ENCODE results near the gene TCHH. TPM values are rescaled to one million over a fixed set of nuclear protein-coding genes. Genes with fewer than 3 reads are reported as not detected.

TCHH gene
- total and polyA plus RNA-seq, 9 donors: under 0.01 to 0.05 (median 0.03) TPM; not detected in 3

DNA sequence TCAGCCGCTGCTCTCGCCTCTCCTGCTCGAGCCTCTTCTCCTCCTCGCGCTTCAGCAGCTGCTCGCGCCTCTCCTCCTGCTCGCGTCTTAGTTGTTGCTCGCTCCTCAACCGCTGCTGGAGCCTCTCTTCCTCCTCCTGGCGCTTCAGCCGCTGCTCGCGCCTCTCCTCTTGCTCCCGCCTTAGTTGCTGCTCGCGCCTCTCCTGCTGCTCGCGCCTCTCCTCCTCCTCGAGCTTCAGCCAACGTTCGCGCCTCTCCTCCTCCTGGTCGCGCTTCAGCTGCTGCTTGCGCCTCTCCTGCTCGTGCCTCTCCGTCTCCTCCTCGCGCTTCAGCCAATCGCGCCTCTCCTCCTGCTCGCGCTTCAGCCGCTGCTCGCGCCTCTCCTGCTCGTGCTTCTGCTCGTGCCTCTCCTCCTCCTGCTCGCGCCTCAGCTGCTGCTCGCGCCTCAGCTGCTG, 3.7 kb downstream of the TCHH start:
- H3K4me3 ChIP-seq (ENCODE audit: low read length): no peak overlapping the region
- peak; percentile 38 for DNase-seq

DNA sequence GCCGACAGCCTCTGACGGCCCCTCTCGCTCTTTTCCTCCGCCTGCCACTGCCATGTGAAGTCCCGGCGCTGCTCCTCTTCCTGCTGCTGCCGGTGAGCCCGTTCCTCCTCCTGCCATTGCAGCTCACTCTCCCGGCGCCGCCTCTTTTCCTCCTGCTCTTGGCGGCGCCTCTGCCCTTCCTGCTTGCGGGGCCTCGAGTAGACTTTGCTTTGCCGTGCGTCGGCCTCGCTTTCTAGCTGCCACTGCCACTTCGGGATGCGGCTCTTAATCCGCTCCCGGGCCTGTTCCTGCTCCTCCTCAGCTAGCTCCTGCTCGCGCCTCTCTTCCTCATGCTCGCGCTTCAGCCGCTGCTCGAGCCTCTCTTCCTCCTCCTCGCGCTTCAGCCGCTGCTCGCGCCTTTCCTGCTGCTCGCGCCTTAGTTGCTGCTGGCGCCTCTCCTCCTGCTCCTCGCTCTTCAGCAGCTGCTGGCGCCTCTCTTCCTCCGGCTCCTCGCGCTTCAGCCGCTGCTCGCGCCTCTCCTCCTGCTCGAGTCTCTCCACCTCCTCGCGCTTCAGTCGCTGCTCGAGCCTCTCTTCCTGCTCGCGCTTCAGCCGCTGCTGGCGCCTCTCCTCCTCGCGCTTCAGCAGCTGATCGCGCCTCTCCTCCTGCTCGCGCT, 4.3 kb downstream of the TCHH start:
- Histone ChIP-seq H3K4me1 (ENCODE audit: control insufficient read depth, insufficient read depth, low read length) (peaks cover 35% of the 10 kb centered on the region), H3K36me3 (ENCODE audit: control insufficient read depth, insufficient read depth, low read length) (no peaks in the 10 kb centered on the region), H3K4me3 (ENCODE audit: low read length) (peak overlapping the region; percentile 27), H3K27ac (ENCODE audit: low read length) (no peak overlapping the region), H3K27me3 (ENCODE audit: control insufficient read depth, insufficient read depth, low read length) (peaks cover 59% of the 10 kb centered on the region), H3K9me3 (replicated peaks; ENCODE audit: control insufficient read depth, low read depth, low read length) (peaks cover 24% of the 10 kb centered on the region)
- WGBS (ENCODE audit: insufficient coverage): under 1% methylated on average over 60 of the region's 60 CpGs
- peak; percentile 37 for DNase-seq

More for the DNA sequence above, 3.7 kb downstream of the TCHH start:
- H3K4me1 ChIP-seq (ENCODE audit: control insufficient read depth, insufficient read depth, low read length): peaks cover 35% of the 10 kb centered on the region
- 0% methylated on average over 44 of the region's 44 CpGs for WGBS (ENCODE audit: insufficient coverage)
- peaks cover 24% of the 10 kb centered on the region for H3K9me3 ChIP-seq (replicated peaks; ENCODE audit: control insufficient read depth, low read depth, low read length)
- no peak overlapping the region for H3K27ac ChIP-seq (ENCODE audit: low read length)
- peaks cover 59% of the 10 kb centered on the region for H3K27me3 ChIP-seq (ENCODE audit: control insufficient read depth, insufficient read depth, low read length)
- no peaks in the 10 kb centered on the region for H3K36me3 ChIP-seq (ENCODE audit: control insufficient read depth, insufficient read depth, low read length)

DNA sequence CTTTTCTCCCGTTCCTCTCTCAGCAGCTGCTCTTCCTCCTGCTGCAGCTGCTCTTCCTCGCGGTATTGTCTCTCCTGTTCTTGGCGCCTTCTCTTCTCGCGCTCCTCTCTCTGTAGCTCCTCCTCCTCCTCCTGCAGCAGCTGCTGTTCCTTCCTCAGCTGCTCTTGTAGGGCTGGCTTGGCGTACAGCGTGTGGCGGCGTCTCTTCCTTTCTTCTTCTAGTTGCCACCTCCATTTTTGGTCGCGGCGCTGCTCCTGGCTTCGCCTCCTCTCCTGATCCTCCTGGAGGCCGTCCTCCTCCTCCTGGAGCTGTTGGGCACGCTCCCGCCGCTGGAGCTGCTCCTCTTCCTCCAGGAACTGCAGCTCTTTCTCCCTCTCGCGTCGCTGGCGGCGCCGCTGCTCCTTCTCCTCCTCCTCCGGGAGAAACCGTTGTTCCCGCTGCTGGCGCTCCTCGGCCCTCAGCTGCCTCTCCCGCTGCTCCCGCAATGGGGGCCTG, 4.8 kb downstream of the TCHH start:
- H3K36me3 ChIP-seq (ENCODE audit: control insufficient read depth, insufficient read depth, low read length): no peaks in the 10 kb centered on the region
- peaks cover 24% of the 10 kb centered on the region for H3K9me3 ChIP-seq (replicated peaks; ENCODE audit: control insufficient read depth, low read depth, low read length)
- peaks cover 35% of the 10 kb centered on the region for H3K4me1 ChIP-seq (ENCODE audit: control insufficient read depth, insufficient read depth, low read length)
- peak overlapping the region; percentile 27 for H3K4me3 ChIP-seq (ENCODE audit: low read length)
- DNase-seq: peak; percentile 31
- peaks cover 58% of the 10 kb centered on the region for H3K27me3 ChIP-seq (ENCODE audit: control insufficient read depth, insufficient read depth, low read length)
- no peak overlapping the region for H3K27ac ChIP-seq (ENCODE audit: low read length)
- 2% methylated on average over 31 of the region's 31 CpGs for WGBS (ENCODE audit: insufficient coverage)

DNA sequence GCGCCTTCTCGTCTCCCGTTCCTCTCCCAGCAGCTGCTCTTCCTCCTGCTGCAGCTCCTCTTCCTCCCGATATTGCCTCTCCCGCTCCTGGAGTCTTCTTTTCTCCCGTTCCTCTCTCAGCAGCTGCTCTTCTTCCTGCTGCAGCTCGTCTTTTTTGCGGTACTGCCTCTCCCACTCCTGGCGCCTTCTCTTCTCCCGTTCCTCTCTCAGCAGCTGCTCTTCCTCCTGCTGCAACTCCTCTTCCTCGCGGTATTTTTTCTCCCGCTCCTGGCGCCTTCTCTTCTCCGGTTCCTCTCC, 5.3 kb downstream of the TCHH start:
- 14% methylated on average over 15 of the region's 15 CpGs for WGBS (ENCODE audit: insufficient coverage)
- H3K9me3 ChIP-seq (replicated peaks; ENCODE audit: control insufficient read depth, low read depth, low read length): peaks cover 24% of the 10 kb centered on the region
- no peak overlapping the region for H3K27ac ChIP-seq (ENCODE audit: low read length)
- no peak overlapping the region for H3K4me3 ChIP-seq (ENCODE audit: low read length)
- H3K36me3 ChIP-seq (ENCODE audit: control insufficient read depth, insufficient read depth, low read length): no peaks in the 10 kb centered on the region
- H3K4me1 ChIP-seq (ENCODE audit: control insufficient read depth, insufficient read depth, low read length): peaks cover 35% of the 10 kb centered on the region
- no peak for DNase-seq
- peaks cover 56% of the 10 kb centered on the region for H3K27me3 ChIP-seq (ENCODE audit: control insufficient read depth, insufficient read depth, low read length)

DNA sequence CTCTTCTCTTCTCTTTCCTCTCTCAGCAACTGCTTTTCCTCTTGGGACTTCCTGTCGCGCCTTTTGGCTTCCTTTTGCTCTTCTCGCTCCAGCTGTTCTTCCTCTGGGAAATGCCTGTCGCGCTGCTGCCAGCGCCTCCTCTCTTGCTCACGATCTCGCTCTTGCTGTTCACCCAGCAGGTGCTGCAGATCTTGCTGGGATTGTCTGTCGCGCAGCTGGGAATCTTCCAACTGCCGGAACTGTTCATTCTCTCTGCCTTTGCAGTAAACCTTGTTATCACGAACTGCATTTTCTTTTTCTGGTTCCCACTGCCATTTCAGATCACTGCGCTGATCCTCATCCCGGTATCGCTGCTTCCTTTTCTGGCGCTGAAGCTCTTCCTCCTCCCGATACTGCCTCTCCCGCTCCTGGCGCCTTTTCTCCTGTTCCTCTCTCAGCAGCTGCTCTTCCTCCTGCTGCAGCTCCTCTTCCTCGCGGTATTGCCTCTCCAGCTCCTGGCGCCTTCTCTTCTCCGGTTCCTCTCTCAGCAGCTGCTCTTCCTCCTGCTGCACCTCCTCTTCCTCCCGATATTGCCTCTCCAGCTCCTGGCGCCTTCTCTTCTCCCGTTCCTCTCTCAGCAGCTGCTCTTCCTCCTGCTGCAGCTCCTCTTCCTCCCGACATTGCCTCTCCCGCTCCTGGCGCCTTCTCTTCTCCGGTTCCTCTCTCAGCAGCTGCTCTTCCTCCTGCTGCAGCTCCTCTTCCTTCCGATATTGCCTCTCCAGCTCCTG, 5.8 kb downstream of the TCHH start:
- Histone ChIP-seq H3K9me3 (replicated peaks; ENCODE audit: control insufficient read depth, low read depth, low read length) (peaks cover 24% of the 10 kb centered on the region), H3K4me1 (ENCODE audit: control insufficient read depth, insufficient read depth, low read length) (peaks cover 35% of the 10 kb centered on the region), H3K4me3 (ENCODE audit: low read length) (no peak overlapping the region), H3K27ac (ENCODE audit: low read length) (no peak overlapping the region), H3K36me3 (ENCODE audit: control insufficient read depth, insufficient read depth, low read length) (no peaks in the 10 kb centered on the region), H3K27me3 (ENCODE audit: control insufficient read depth, insufficient read depth, low read length) (peaks cover 58% of the 10 kb centered on the region)
- DNase-seq: peak; percentile 3
- WGBS (ENCODE audit: insufficient coverage): 7% methylated on average over 31 of the region's 31 CpGs

DNA sequence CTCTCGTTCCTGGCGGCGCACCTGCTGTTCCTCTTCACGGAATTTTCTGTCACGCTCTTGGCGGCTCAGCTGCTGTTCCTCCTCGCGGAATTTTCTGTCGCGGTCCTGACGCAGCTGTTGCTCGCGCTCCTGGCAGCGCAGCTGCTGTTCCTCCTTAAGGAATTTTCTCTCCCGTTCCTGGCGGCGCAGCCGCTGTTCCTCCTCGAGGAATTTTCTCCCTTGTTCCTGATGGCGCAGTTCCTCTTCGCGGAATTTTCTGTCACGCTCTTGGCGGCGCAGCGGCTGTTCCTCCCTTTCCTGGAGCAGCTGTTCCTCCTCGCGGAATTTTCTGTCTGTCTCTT, 6.4 kb downstream of the TCHH start:
- Histone ChIP-seq H3K27ac (ENCODE audit: low read length) (no peak overlapping the region), H3K36me3 (ENCODE audit: control insufficient read depth, insufficient read depth, low read length) (no peaks in the 10 kb centered on the region), H3K4me3 (ENCODE audit: low read length) (no peak overlapping the region), H3K27me3 (ENCODE audit: control insufficient read depth, insufficient read depth, low read length) (peaks cover 58% of the 10 kb centered on the region), H3K9me3 (replicated peaks; ENCODE audit: control insufficient read depth, low read depth, low read length) (peaks cover 24% of the 10 kb centered on the region), H3K4me1 (ENCODE audit: control insufficient read depth, insufficient read depth, low read length) (peaks cover 35% of the 10 kb centered on the region)
- DNase-seq: no peak
- WGBS (ENCODE audit: insufficient coverage): 14% methylated on average over 28 of the region's 28 CpGs

DNA sequence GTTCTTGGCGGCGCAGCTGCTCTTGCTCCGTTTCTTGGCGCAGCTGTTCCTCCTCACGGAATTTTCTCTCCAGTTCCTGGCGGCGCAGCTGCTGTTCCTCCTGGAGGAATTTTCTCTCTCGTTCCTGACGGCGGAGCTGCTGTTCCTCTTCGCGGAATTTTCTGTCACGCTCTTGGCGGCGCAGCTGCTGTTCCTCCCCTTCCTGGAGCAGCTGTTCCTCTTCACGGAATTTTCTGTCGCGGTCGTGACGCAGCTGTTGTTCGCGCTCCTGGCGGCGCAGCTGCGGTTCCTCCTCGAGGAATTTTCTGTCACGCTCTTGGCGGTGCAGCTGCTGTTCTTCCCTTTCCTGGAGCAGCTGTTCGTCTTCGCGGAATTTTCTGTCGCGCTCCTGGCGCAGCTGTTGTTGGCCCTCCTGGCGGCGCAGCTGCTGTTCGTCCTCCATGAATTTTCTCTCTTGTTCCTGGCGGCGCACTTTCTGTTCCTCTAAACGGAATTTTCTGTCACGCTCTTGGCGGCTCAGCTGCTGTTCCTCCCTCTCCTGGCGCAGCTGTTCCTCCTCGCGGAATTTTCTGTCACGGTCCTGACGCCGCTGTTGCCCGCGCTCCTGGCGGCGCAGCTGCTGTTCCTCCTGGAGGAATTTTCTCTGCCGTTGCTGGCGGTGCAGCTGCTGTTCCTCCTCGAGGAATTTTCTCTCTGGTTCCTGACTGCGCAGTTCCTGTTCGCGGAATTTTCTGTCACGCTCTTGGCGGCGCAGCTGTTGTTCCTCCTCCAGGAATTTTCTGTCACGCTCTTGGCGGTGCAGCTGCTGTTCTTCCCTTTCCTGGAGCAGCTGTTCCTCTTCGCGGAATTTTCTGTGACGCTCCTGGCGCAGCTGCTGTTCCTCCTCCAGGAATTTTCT, 7.0 kb downstream of the TCHH start:
- 7% methylated on average over 67 of the region's 67 CpGs for WGBS (ENCODE audit: insufficient coverage)
- H3K27ac ChIP-seq (ENCODE audit: low read length): no peak overlapping the region
- H3K27me3 ChIP-seq (ENCODE audit: control insufficient read depth, insufficient read depth, low read length): peaks cover 58% of the 10 kb centered on the region
- H3K4me3 ChIP-seq (ENCODE audit: low read length): no peak overlapping the region
- peaks cover 35% of the 10 kb centered on the region for H3K4me1 ChIP-seq (ENCODE audit: control insufficient read depth, insufficient read depth, low read length)
- DNase-seq: peak; percentile 24
- H3K9me3 ChIP-seq (replicated peaks; ENCODE audit: control insufficient read depth, low read depth, low read length): peaks cover 24% of the 10 kb centered on the region
- H3K36me3 ChIP-seq (ENCODE audit: control insufficient read depth, insufficient read depth, low read length): no peaks in the 10 kb centered on the region

DNA sequence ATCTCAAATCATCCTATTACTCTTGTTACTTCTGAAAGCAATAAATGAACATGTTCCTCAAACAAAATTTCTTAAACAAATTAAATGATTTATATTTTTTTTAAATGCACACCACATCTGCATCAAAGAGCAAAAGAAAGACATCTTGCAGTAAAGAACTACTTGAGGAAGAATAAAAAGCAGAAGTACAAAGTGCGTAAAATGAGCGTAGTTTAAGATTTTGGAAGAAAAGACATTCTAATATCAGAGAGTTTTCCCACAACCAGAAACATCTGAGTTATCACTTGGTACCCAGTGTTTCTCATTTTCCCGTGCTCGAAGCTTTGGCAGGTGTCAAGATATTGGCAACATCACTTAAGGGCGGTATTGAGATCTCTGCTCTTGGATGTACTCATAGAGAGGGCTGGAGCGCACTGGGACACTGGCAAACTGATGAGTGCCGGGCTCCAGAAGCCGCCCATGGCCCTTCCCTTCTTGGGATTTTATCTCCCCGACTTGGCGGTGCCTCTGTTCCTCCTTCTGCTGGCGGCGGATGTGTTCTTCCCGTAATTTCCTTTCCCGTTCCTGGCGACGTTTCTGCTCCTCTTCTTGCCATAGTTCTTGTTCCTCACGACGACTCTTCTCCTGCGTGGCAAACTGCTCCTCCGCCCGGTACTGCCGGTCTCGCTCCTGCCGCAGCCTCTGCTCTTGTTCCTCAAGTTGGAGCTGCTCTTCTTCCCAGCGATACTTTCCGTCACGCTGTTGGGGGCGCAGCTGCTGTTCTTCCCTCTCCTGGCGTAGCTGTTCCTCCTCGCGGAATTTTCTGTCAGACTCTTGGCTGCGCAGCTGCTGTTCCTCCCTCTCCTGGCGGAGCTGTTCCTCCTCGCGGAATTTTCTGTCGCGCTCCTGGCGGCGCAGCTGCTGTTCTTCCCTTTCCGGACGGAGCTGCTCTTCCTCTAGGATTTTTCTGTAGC, 7.9 kb downstream of the TCHH start:
- 13% methylated on average over 39 of the region's 41 CpGs for WGBS (ENCODE audit: insufficient coverage)
- peaks cover 24% of the 10 kb centered on the region for H3K9me3 ChIP-seq (replicated peaks; ENCODE audit: control insufficient read depth, low read depth, low read length)
- no peak overlapping the region for H3K27ac ChIP-seq (ENCODE audit: low read length)
- H3K4me3 ChIP-seq (ENCODE audit: low read length): no peak overlapping the region
- no peak for DNase-seq
- peaks cover 29% of the 10 kb centered on the region for H3K4me1 ChIP-seq (ENCODE audit: control insufficient read depth, insufficient read depth, low read length)
- peaks cover 52% of the 10 kb centered on the region for H3K27me3 ChIP-seq (ENCODE audit: control insufficient read depth, insufficient read depth, low read length)
- H3K36me3 ChIP-seq (ENCODE audit: control insufficient read depth, insufficient read depth, low read length): no peaks in the 10 kb centered on the region

DNA sequence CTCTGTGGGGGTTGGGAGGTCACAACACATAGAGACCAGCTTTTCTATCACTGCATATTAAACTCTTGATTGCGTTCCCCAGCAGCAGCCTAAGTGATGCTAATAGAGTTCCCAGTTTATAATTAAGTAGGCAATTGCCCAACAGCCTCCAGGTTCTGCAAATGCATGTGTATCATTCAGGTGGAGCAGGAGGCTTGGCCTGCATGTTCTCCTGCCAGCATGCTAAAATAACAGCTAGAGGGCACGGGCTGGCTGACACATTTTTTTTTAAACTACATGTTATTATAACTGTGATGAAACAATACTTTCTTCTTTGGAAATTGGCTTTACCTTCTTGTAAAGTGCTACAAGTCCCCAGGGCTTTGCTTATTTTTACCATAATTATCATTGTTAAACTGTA, 10.4 kb downstream of the TCHH start:
- peaks cover 24% of the 10 kb centered on the region for H3K9me3 ChIP-seq (replicated peaks; ENCODE audit: control insufficient read depth, low read depth, low read length)
- H3K36me3 ChIP-seq (ENCODE audit: control insufficient read depth, insufficient read depth, low read length): no peaks in the 10 kb centered on the region
- H3K4me3 ChIP-seq (ENCODE audit: low read length): no peak overlapping the region
- H3K27me3 ChIP-seq (ENCODE audit: control insufficient read depth, insufficient read depth, low read length): peaks cover 30% of the 10 kb centered on the region
- peaks cover 8% of the 10 kb centered on the region for H3K4me1 ChIP-seq (ENCODE audit: control insufficient read depth, insufficient read depth, low read length)
- no CpG with 5 or more reads among the region's 2 CpGs for WGBS (ENCODE audit: insufficient coverage)
- no peak for DNase-seq
- H3K27ac ChIP-seq (ENCODE audit: low read length): no peak overlapping the region

Data from muscle of leg (tissue), 11 donors.